A549 (cell line): ENCODE measurements around the gene XRCC2. TPM values are rescaled to one million over a fixed set of nuclear protein-coding genes. Genes with fewer than 3 reads are reported as not detected.

Experiments
- ATAC-seq, 2 experiments: fragments of 200-7000 bp in 1 of 2; fragments of >200 bp in 1 of 2; cut with Nextera tagmentation in 1 of 2; cut with Tn5 transposase in 1 of 2; 3 replicates each; pipeline versions ENCODE4 v1.8.0 to v1.9.1; 2018 to 2020; ENCODE audit warnings: mild to moderate bottlenecking in 1 of 2, moderate library complexity in 1 of 2
- CTCF ChIA-PET: fragments of 300-600 bp; sonication (Branson Sonifier 250); formaldehyde crosslinking; extraction: SDS; loops from one replicate; lab custom pipeline; 2021; ENCODE audit warnings: antibody characterized with exemption, inconsistent platforms; lab: Yijun Ruan, JAX
- POLR2A ChIA-PET: fragments of 350-600 bp; formaldehyde crosslinking; extraction: SDS; loops from one replicate; lab custom pipeline; 2021; ENCODE audit warnings: antibody characterized with exemption, inconsistent platforms; lab: Yijun Ruan, JAX
- DNase-seq, 2 experiments: peaks; one replicate each; pipeline versions ENCODE4 v3.0.0 to v3.0.0-alpha.2; 2011 to 2016; ENCODE audit warnings: low read depth in 1 of 2, low spot score in 1 of 2
- FAIRE-seq: peaks from 2 replicates; lab custom pipeline; 2011; peaks lifted over from hg19 to GRCh38; lab: Jason Lieb, UNC
- H3K27ac ChIP-seq, 2 experiments: fragments of >200 bp; sonication (Bioruptor Twin); formaldehyde crosslinking; 3 replicates each; pipeline ENCODE4 v1.5.1; 2016 to 2017
- H3K4me1 ChIP-seq: fragments of >200 bp; sonication (Bioruptor Twin); formaldehyde crosslinking; 3 replicates; pipeline ENCODE4 v1.6.1; 2016
- H3K4me2 ChIP-seq: fragments of >200 bp; sonication (Bioruptor Twin); formaldehyde crosslinking; 3 replicates; pipeline ENCODE4 v1.6.1; 2016
- H3K4me3 ChIP-seq: fragments of >200 bp; sonication (Bioruptor Twin); formaldehyde crosslinking; 3 replicates; pipeline ENCODE4 v1.5.1; 2016
- H3K9me3 ChIP-seq: fragments of >200 bp; sonication (Bioruptor Twin); formaldehyde crosslinking; 3 replicates; pipeline ENCODE4 v1.6.1; 2016
- ATOH8 ChIP-seq: fragments of 250-450 bp; sonication (Bioruptor Pico); IDR thresholded peaks from 2 replicates; pipeline ENCODE4 v1.5.0; 2020; ENCODE audit warnings: low read depth, mild to moderate bottlenecking, moderate library complexity
- CBX2 ChIP-seq: fragments of 200-600 bp; sonication (generic); IDR thresholded peaks from 2 replicates; pipeline ENCODE4 v1.6.1; 2016; ENCODE audit warnings: low read depth, mild to moderate bottlenecking, borderline replicate concordance
- CEBPB ChIP-seq, 2 experiments: fragments of >200 bp in 1 of 2; sonication (Bioruptor Twin) in 1 of 2; formaldehyde crosslinking in 1 of 2; IDR thresholded peaks; 2 replicates each; pipeline ENCODE4 v1.6.1; 2012 to 2016
- CTCF ChIP-seq: fragments of >200 bp; sonication (Bioruptor Twin); formaldehyde crosslinking; IDR thresholded peaks from 3 replicates; pipeline ENCODE4 v1.5.1; 2016
- GATA3 ChIP-seq: IDR thresholded peaks from 2 replicates; pipeline ENCODE4 v1.6.1; 2012; ENCODE audit warnings: borderline replicate concordance
- HDAC2 ChIP-seq: fragments of 200-600 bp; sonication (generic); IDR thresholded peaks from 2 replicates; pipeline ENCODE4 v1.6.1; 2016
- HOXB13 ChIP-seq: fragments of 250-450 bp; sonication (Bioruptor Pico); IDR thresholded peaks from 2 replicates; pipeline ENCODE4 v1.5.0; 2020; ENCODE audit warnings: low read depth, mild to moderate bottlenecking, moderate library complexity
- HOXB5 ChIP-seq: fragments of 250-450 bp; sonication (Bioruptor Pico); IDR thresholded peaks from 2 replicates; pipeline ENCODE4 v1.5.0; 2020; ENCODE audit warnings: mild to moderate bottlenecking, moderate library complexity
- JUN ChIP-seq, 2 experiments: fragments of >200 bp; sonication (Bioruptor Twin); formaldehyde crosslinking; IDR thresholded peaks; 2 replicates in 1 of 2; 3 replicates in 1 of 2; pipeline ENCODE4 v1.6.1; 2016 to 2017
- JUNB ChIP-seq: fragments of >200 bp; sonication (Bioruptor Twin); formaldehyde crosslinking; IDR thresholded peaks from 2 replicates; pipeline ENCODE4 v1.6.1; 2016
- MAZ ChIP-seq: fragments of 150-350 bp; IDR thresholded peaks from 2 replicates; pipeline ENCODE4 v1.6.1; 2014; ENCODE audit warnings: antibody characterized with exemption, low read depth, low read length, borderline replicate concordance
- NPAS2 ChIP-seq: fragments of 250-450 bp; sonication (Bioruptor Pico); IDR thresholded peaks from 2 replicates; pipeline ENCODE4 v1.8.0; 2022; ENCODE audit warnings: mild to moderate bottlenecking, moderate library complexity, borderline replicate concordance
- PHF8 ChIP-seq: fragments of 200-600 bp; sonication (generic); IDR thresholded peaks from 2 replicates; pipeline ENCODE4 v1.6.1; 2016; ENCODE audit warnings: low read depth, mild to moderate bottlenecking, antibody characterized with exemption, moderate library complexity, borderline replicate concordance
- RNF2 ChIP-seq: fragments of 200-600 bp; sonication (generic); IDR thresholded peaks from 2 replicates; pipeline ENCODE4 v1.6.1; 2016; ENCODE audit warnings: low read depth, mild to moderate bottlenecking, antibody characterized with exemption, moderate library complexity, borderline replicate concordance
- TFCP2L1 ChIP-seq: fragments of 250-450 bp; sonication (Bioruptor Pico); IDR thresholded peaks from 2 replicates; pipeline ENCODE4 v1.5.0; 2021; ENCODE audit warnings: mild to moderate bottlenecking
- TP53 ChIP-seq: fragments of 250-450 bp; sonication (Bioruptor Pico); IDR thresholded peaks from 2 replicates; pipeline ENCODE4 v1.5.0; 2021; ENCODE audit warnings: mild to moderate bottlenecking, moderate library complexity
- ZSCAN20 ChIP-seq: fragments of 250-450 bp; sonication (Bioruptor Pico); IDR thresholded peaks from 2 replicates; pipeline ENCODE4 v1.8.0; 2022; ENCODE audit warnings: mild to moderate bottlenecking, moderate library complexity
- WGBS: methylation state at CpG from one replicate; pipeline ENCODE4 v1.1.6; 2017; ENCODE audit errors: missing lambda C conversion rate; 5-methylcytosine and 5-hydroxymethylcytosine counted together
- polyA plus RNA-seq, 4 experiments: library from polyadenylated mRNA; depleted of rRNA in 3 of 4; stranded (reverse); fragments of >200 nt; fragmentation: RNase III in 1 of 4; extraction: RNeasy Plus Mini Kit Qiagen cat#74134 plus additional on column Dnase treatment in 1 of 4; gene quantifications; 2 replicates in 3 of 4; 3 replicates in 1 of 4; pipeline ENCODE4 v1.2.3, GENCODE V29; 2011 to 2017

XRCC2 gene
- polyA plus RNA-seq, 2 of the 4 experiments (the other 2 are of a cell fraction) = 12.3 to 13.1 TPM

GRCh38 chr7:152607007-152607406 lies 68.9 kb downstream of the XRCC2 start:
- Histone ChIP-seq H3K27ac (no peak overlapping the region), H3K4me1 (no peaks in the 10 kb centered on the region), H3K4me3 (no peak overlapping the region), H3K4me2 (no peak overlapping the region), H3K9me3 (no peaks in the 10 kb centered on the region)
- no peak for ATAC-seq
- TF ChIP-seq CBX2 = no peak
- no peak for TF ChIP-seq CTCF
- TF ChIP-seq TFCP2L1 (CRISPR knock-in tag) = no peak
- TF ChIP-seq GATA3 = no peak
- TF ChIP-seq ATOH8 (CRISPR knock-in tag) = no peak
- no peak for TF ChIP-seq TP53 (CRISPR knock-in tag)
- no peak for TF ChIP-seq ZSCAN20 (CRISPR knock-in tag)
- TF ChIP-seq NPAS2 (CRISPR knock-in tag) = no peak
- POLR2A ChIA-PET = no interaction called here
- no peak for DNase-seq
- CTCF ChIA-PET = interaction anchor here (1.4 to 1.7 kb wide), 3 partner anchors 8 to 270 kb away, joined by 3 to 4 read pairs (median 3); no protein-coding TSS in a partner anchor
- no peak for FAIRE-seq
- 82% methylated on average over 2 of the region's 2 CpGs for WGBS

- no peak overlapping the region for H3K4me3 ChIP-seq
- 61% methylated on average over 6 of the region's 6 CpGs for WGBS
- H3K9me3 ChIP-seq = no peaks in the 10 kb centered on the region
- no peak overlapping the region for H3K27ac ChIP-seq
- CTCF ChIA-PET = no interaction called here
- no peak for DNase-seq
- POLR2A ChIA-PET = no interaction called here
- H3K4me1 ChIP-seq = no peaks in the 10 kb centered on the region
- ATAC-seq = no peak
- no peak for TF ChIP-seq TP53 (CRISPR knock-in tag)
- no peak for FAIRE-seq
- no peak overlapping the region for H3K4me2 ChIP-seq
Measured at GRCh38 chr7:152602962-152603361, 73.0 kb downstream of the XRCC2 start.

GRCh38 chr7:152601305-152601798 lies 74.6 kb downstream of the XRCC2 start:
- TF ChIP-seq RNF2 = no peak
- no peak for TF ChIP-seq HOXB5 (CRISPR knock-in tag)
- TF ChIP-seq PHF8 = no peak
- TF ChIP-seq HOXB13 (CRISPR knock-in tag) = no peak
- no peak for TF ChIP-seq HDAC2
- no peak for TF ChIP-seq CEBPB (IDR thresholded peaks at IDR 0.05)
- no peak for TF ChIP-seq JUNB
- no peak for TF ChIP-seq MAZ
- TF ChIP-seq JUN (IDR thresholded peaks at IDR 0.05) = no peak
- no peak for TF ChIP-seq ZSCAN20 (CRISPR knock-in tag)
- no peak for TF ChIP-seq ATOH8 (CRISPR knock-in tag)
- TF ChIP-seq, all 56 proteins: peak for 0
- CTCF ChIA-PET = no interaction called here

More at GRCh38 chr7:152601305-152601798, 74.6 kb downstream of the XRCC2 start:
- Histone ChIP-seq H3K4me2 (no peak overlapping the region), H3K9me3 (no peaks in the 10 kb centered on the region), H3K27ac (no peak overlapping the region), H3K4me1 (no peaks in the 10 kb centered on the region), H3K4me3 (no peak overlapping the region)
- WGBS = 92% methylated on average over 17 of the region's 17 CpGs
- ATAC-seq = no peak
- POLR2A ChIA-PET = no interaction called here
- FAIRE-seq = no peak
- DNase-seq = no peak
